GM12873 (cell line): ENCODE results near the gene ADCY10.

Experiments used
- TF ChIP-seq, protein P1 (sequence below): IDR thresholded peaks from 2 replicates; pipeline ENCODE4 v1.5.1; 2012; ENCODE audit warnings: low read depth, mild to moderate bottlenecking, moderate library complexity, low read length, control low read depth; ENCODE audit not compliant: insufficient read depth; ENCODE audit errors: missing control alignments

ADCY10 gene

DNA sequence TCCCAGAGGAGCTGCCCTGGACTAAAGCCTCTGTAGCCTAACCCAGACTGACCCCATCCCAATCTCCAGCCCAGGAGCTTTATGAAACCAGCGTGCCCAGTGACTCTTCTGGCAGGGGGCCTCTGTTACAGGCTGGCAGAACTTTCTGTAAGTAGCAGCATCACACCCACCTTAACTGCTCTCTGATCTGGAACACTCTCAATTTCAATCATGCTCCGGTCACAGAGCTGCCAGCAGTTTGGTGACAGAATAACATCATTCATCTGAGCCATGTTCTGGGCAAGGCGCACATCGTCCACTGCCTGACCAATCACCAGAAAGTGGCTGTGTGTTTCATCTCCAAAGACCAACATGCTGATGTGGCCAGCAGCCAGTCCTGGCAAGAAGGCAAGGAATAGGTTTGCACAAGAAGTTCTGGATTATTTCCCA, 14.7 kb downstream of the ADCY10 start:
- TF ChIP-seq, protein P1, sequence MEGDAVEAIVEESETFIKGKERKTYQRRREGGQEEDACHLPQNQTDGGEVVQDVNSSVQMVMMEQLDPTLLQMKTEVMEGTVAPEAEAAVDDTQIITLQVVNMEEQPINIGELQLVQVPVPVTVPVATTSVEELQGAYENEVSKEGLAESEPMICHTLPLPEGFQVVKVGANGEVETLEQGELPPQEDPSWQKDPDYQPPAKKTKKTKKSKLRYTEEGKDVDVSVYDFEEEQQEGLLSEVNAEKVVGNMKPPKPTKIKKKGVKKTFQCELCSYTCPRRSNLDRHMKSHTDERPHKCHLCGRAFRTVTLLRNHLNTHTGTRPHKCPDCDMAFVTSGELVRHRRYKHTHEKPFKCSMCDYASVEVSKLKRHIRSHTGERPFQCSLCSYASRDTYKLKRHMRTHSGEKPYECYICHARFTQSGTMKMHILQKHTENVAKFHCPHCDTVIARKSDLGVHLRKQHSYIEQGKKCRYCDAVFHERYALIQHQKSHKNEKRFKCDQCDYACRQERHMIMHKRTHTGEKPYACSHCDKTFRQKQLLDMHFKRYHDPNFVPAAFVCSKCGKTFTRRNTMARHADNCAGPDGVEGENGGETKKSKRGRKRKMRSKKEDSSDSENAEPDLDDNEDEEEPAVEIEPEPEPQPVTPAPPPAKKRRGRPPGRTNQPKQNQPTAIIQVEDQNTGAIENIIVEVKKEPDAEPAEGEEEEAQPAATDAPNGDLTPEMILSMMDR: no peak

DNA sequence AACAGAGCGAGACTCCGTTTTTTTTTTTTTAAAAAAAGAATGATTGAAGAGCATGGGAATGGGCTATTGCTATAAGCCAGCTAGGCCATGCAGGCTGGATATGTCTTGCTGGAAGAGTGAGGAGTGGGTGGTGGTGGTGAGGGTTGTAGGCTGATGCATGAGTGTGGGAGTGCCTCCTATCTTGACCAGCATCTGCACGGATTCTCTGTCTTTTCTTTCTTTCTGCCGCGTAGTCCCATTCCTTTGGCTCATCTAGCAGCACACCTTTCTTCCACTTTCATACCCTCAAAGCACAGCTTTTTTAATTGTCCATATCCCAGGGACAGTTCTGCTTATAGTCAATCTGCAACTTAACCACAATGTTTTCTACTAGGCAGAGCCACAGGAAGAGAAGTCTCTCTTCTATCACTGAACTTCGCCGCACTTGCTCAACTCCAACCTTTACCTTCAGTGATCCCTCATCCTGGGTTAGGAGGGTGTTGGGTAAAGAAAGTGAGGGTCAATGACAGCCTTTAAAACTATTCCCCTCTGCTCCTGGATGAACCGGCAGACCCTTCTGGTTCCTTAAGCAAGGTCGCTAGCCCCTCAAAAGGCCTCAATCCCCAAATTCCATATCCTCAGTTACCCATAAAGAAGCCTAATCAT, 15.2 kb downstream of the ADCY10 start:
- TF ChIP-seq, protein P1: no peak

DNA sequence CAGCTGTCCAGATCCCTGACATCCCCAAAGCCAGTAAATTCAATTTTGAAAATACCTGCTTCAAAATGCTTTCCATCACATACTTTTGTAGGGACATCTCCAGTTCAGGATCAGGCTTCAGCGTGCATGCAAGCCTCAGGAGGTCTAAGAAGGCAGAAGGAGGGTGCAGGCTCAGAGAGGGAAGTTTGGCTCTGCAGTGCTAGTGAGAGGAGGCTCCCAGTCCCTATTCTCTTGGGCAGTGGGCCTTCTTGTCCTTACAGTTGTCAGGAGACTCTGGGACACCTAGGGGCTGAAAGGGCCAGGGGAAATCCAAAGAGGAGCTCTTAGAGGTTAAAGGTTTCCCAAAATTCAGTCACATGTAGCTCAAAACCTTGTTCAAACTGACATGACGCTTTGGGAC, 20.1 kb downstream of the ADCY10 start:
- TF ChIP-seq, protein P1: no peak

DNA sequence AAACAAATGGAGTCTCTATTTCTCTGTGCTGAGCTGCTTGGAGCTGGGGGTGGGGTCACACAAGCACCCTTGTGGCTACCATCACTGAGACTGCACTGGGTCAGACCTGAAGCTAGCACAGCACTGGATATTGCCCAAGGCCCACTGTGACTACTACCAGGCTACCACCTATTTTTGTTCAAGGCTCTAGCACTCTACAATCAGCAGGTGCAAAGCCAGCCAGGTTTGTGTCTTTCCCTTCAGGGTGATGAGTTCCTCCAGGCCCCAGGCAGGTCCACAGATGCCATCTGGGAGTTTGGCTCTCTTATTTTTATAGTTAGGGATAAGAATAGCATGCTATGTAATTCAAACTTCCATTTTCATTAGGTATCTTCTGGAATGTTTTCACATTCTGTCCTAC, 23.5 kb downstream of the ADCY10 start:
- TF ChIP-seq, protein P1: no peak

DNA sequence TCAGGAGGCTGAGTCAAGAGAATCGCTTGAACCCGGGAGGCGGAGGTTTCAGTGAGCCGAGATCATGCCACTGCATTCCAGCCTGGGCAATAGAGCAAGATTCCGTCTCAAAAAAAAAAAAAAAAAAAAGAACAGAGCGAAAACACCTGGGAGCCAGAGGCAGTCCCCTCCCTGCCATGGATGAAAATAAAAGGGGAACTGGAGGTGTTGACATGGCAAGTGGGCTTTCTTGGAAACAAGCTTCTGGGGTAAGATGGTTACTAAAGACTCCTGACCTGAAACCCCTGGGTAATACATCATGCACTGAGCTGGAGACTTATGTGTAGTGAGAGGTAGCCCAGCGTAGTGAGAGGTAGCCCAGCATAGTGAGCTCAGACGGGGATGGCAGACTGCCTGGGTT, 31.6 kb downstream of the ADCY10 start:
- TF ChIP-seq, protein P1: no peak

DNA sequence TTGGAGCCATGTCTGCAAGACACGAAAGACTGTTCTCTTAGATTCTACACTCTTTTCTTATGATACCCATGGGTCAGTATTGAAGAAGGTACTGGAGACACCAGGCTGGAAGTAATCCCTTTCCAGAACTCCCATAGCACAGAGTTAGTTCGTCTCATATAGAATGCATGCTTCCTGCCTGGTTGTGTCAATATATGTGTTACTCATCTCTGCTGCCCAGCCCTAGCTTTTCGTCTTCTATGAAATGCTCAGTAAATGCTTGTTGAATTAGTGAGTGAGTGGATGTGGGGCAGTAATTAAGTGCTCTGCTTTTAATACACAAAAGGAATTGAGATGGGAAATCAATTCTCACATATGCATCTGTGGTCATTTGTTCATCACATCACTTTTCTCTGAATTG, 32.1 kb downstream of the ADCY10 start:
- TF ChIP-seq, protein P1: no peak

DNA sequence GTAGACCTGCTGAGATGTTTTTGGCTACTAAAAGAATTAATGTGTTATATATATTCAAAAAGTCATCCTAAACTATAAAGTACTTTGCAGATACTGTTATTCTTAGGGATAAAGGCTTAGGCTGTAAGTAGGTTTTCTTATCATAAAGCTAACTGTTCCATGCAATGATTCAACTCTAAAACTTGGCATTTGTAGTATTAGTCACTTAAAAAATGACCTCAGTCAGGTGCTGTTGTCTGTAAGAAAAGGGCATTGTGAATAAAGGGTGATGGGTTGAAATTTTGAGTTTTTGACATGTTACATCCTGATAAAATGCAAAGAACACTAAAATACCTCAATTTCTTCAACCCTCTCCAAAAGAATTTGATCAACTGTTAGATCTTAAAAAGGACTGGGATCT, 32.9 kb downstream of the ADCY10 start:
- TF ChIP-seq, protein P1: no peak

DNA sequence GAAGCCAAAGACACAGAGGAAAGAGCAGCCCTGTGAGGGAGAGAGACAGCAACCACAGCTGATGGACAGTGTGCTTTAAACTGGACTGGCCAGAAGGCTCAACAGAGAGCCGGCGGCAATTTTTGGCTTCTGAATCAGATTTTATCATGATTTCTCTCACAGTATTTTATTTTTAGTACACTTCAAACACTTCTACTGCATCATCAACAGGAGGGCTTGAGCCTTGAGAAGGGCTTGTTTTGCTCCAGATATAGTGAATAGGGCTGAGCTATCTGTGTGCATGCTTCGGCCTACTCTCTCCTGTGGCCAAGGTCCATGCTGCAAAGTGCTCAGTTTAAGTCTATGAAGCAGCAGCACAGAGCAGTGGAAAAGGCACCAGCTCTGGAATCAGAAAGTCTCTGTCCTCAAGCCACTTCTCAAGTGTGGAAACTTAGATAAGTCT, 33.3 kb downstream of the ADCY10 start:
- TF ChIP-seq, protein P1: no peak
